PC-3 (cell line): Measurements from ENCODE around the gene LIME1. TPM values are rescaled to one million over a fixed set of nuclear protein-coding genes. Genes with fewer than 3 reads are reported as not detected.

Experiments used
- ATAC-seq: fragments of 200-7000 bp; cut with Tn5 transposase; 2 replicates; pipeline ENCODE4 v1.9.1; 2020; ENCODE audit warnings: mild to moderate bottlenecking, moderate library complexity
- BruUV-seq: library from RNA; stranded (reverse); fragments of 400-500 nt; replicated peaks from 2 replicates; lab custom pipeline; 2021; lab: Mats Ljungman, UMichigan
- CTCF ChIA-PET: fragments of 300-600 bp; sonication (Branson Sonifier 250); formaldehyde crosslinking; loops from one replicate; lab custom pipeline; 2022; ENCODE audit warnings: antibody characterized with exemption; lab: Charles Lee
- POLR2A ChIA-PET: fragments of 300-600 bp; sonication (Branson Sonifier 250); formaldehyde crosslinking; loops from one replicate; lab custom pipeline; 2022; ENCODE audit warnings: antibody characterized with exemption; ENCODE audit not compliant: unreplicated experiment; lab: Charles Lee
- DNase-seq: peaks from one replicate; pipeline ENCODE4 v3.0.0-alpha.2; 2015
- H2AFZ ChIP-seq: fragments of 300-600 bp; sonication (generic); 2 replicates; pipeline ENCODE4 v1.6.0; 2016; ENCODE audit warnings: antibody characterized with exemption, low read length
- H3F3A ChIP-seq: fragments of 300-600 bp; sonication (generic); one replicate; pipeline ENCODE4 v1.6.0; 2017; ENCODE audit warnings: antibody characterized with exemption, low read length, control low read depth, mild to moderate bottlenecking; ENCODE audit not compliant: unreplicated experiment
- H3K27ac ChIP-seq: fragments of 300-600 bp; sonication (generic); 2 replicates; pipeline ENCODE4 v1.5.1; 2016; ENCODE audit warnings: mild to moderate bottlenecking, low read length
- H3K27me3 ChIP-seq: fragments of 300-600 bp; sonication (generic); 2 replicates; pipeline ENCODE4 v1.6.1; 2016; ENCODE audit warnings: low read length, mixed read lengths
- H3K36me3 ChIP-seq: fragments of 300-600 bp; sonication (generic); 2 replicates; pipeline ENCODE4 v1.6.1; 2016; ENCODE audit warnings: low read depth, mixed run types, low read length, mixed read lengths
- H3K4me1 ChIP-seq: fragments of 300-600 bp; sonication (generic); 2 replicates; pipeline ENCODE4 v1.5.1; 2016; ENCODE audit warnings: low read length; ENCODE audit not compliant: insufficient read depth
- H3K4me2 ChIP-seq: fragments of 300-600 bp; sonication (generic); 2 replicates; pipeline ENCODE4 v1.6.0; 2016; ENCODE audit warnings: low read length
- H3K4me3 ChIP-seq: fragments of 300-600 bp; sonication (generic); 2 replicates; pipeline ENCODE4 v1.5.1; 2016; ENCODE audit warnings: mild to moderate bottlenecking, low read length, mixed read lengths
- H3K79me2 ChIP-seq: fragments of 300-600 bp; sonication (generic); 2 replicates; pipeline ENCODE4 v1.6.1; 2017; ENCODE audit warnings: low read length, mixed read lengths
- H3K9ac ChIP-seq: fragments of 300-600 bp; sonication (generic); 2 replicates; pipeline ENCODE4 v1.6.0; 2016; ENCODE audit warnings: mild to moderate bottlenecking, low read length
- H3K9me2 ChIP-seq: fragments of 300-600 bp; sonication (generic); replicated peaks from 2 replicates; pipeline ENCODE4 v1.6.1; 2016; ENCODE audit warnings: mixed run types, low read length, mixed read lengths
- H3K9me3 ChIP-seq: fragments of 300-600 bp; sonication (generic); 2 replicates; pipeline ENCODE4 v1.6.1; 2016; ENCODE audit warnings: low read length, mixed read lengths
- H4K20me1 ChIP-seq: fragments of 300-600 bp; sonication (generic); 2 replicates; pipeline ENCODE4 v1.6.1; 2016; ENCODE audit warnings: low read length, mixed read lengths
- CTCF ChIP-seq: fragments of 300-600 bp; sonication (generic); conservative IDR thresholded peaks from 2 replicates; pipeline ENCODE4 v1.5.1; 2017; ENCODE audit warnings: antibody characterized with exemption, low read depth, mild to moderate bottlenecking, low read length
- EZH2 ChIP-seq: fragments of 300-600 bp; sonication (generic); IDR thresholded peaks from one replicate; pipeline ENCODE4 v1.6.1; 2017; ENCODE audit warnings: antibody characterized with exemption, mild to moderate bottlenecking, low read length; ENCODE audit not compliant: unreplicated experiment
- EZH2phosphoT487 ChIP-seq: fragments of 300-600 bp; sonication (generic); IDR thresholded peaks from 2 replicates; pipeline ENCODE4 v1.6.1; 2018; ENCODE audit warnings: mild to moderate bottlenecking, antibody characterized with exemption, low read length, borderline replicate concordance
- intact Hi-C: fragments of 100-400 bp; cut with micrococcal nuclease; formaldehyde crosslinking; loops from 2 replicates; pipeline ENCODE4 v1.9.0; 2023
- total RNA-seq: library from RNA; depleted of rRNA; stranded (reverse); fragments of >200 nt; gene quantifications from 2 replicates; pipeline ENCODE4 v1.2.3, GENCODE V29; 2014

LIME1 gene
- total RNA-seq, 1 experiment from 2014 or later, result 17.3 TPM

- Histone ChIP-seq H3K9ac (no peak overlapping the region), H3K4me2 (no peak overlapping the region), H2AFZ (no peak overlapping the region), H3K9me3 (no peaks in the 10 kb centered on the region), H3K27ac (no peak overlapping the region), H3K9me2 (no peaks in the 10 kb centered on the region), H4K20me1 (no peaks in the 10 kb centered on the region), H3K79me2 (no peaks in the 10 kb centered on the region), H3K4me3 (no peak overlapping the region), H3K4me1 (peaks cover 11% of the 10 kb centered on the region), H3K36me3 (no peaks in the 10 kb centered on the region; the same call in 1 of the 2 replicates), H3F3A (no peaks in the 10 kb centered on the region), H3K27me3 (no peaks in the 10 kb centered on the region)
- DNase-seq, result no peak
- ChIA-PET CTCF (no interaction called here), POLR2A (no interaction called here)
- BruUV-seq, result no TSS peak
- no peak for ATAC-seq
- intact Hi-C loops, result no loop called here
- no peak for TF ChIP-seq CTCF
- TF ChIP-seq EZH2, result no peak
- TF ChIP-seq EZH2phosphoT487, result no peak
Observed at GRCh38 chr20:63690003-63690897, 46.2 kb upstream of the LIME1 start.

- CTCF ChIA-PET, result no interaction called here
- no peak overlapping the region for H3K9ac ChIP-seq
- no peak for ATAC-seq
- H3K4me1 ChIP-seq, result peaks cover 11% of the 10 kb centered on the region
- TF ChIP-seq CTCF (no peak), EZH2phosphoT487 (no peak), EZH2 (no peak)
- H4K20me1 ChIP-seq, result no peaks in the 10 kb centered on the region
- H3K9me2 ChIP-seq, result no peaks in the 10 kb centered on the region
- no peak overlapping the region for H3K4me2 ChIP-seq
- no peaks in the 10 kb centered on the region; the same call in 1 of the 2 replicates for H3K36me3 ChIP-seq
- DNase-seq, result no peak
- H3F3A ChIP-seq, result no peaks in the 10 kb centered on the region
- H2AFZ ChIP-seq, result no peak overlapping the region
- no peak overlapping the region for H3K4me3 ChIP-seq
- no peaks in the 10 kb centered on the region for H3K27me3 ChIP-seq
- no TSS peak for BruUV-seq
- H3K27ac ChIP-seq, result no peak overlapping the region
- intact Hi-C loops, result no loop called here
- H3K79me2 ChIP-seq, result no peaks in the 10 kb centered on the region
- no peaks in the 10 kb centered on the region for H3K9me3 ChIP-seq
- POLR2A ChIA-PET, result no interaction called here
Observed at GRCh38 chr20:63690898-63691710, 45.4 kb upstream of the LIME1 start.
